Endothelial cell (in vitro differentiated cells): ENCODE measurements around the gene DUSP22. TPM values are rescaled to one million over a fixed set of nuclear protein-coding genes. Genes with fewer than 3 reads are reported as not detected.
A peak's percentile ranks its signal among the peaks of the same experiment; 100 is the strongest.
"Not testable (repeated sequence)": the region's sequence is repeated elsewhere in the genome, so short reads cannot be mapped to it uniquely, and the experiment has no call there.

Experiments
- DNase-seq: peaks from one replicate; pipeline ENCODE4 v3.0.0; 2021; ENCODE audit warnings: low spot score
- H3K27ac Mint-ChIP-seq: one replicate; pipeline ENCODE4 v1.8.0; 2021; ENCODE audit warnings: mixed read lengths, inconsistent platforms; ENCODE audit not compliant: unreplicated experiment
- H3K27me3 Mint-ChIP-seq: one replicate; pipeline ENCODE4 v1.8.0; 2021; ENCODE audit warnings: mild to moderate bottlenecking, moderate library complexity, mixed read lengths, inconsistent platforms; ENCODE audit not compliant: unreplicated experiment
- H3K36me3 Mint-ChIP-seq: one replicate; pipeline ENCODE4 v1.8.0; 2021; ENCODE audit warnings: mild to moderate bottlenecking, low read depth, mixed read lengths, inconsistent platforms; ENCODE audit not compliant: unreplicated experiment
- H3K4me1 Mint-ChIP-seq: one replicate; pipeline ENCODE4 v1.8.0; 2021; ENCODE audit warnings: mild to moderate bottlenecking, mixed read lengths, inconsistent platforms; ENCODE audit not compliant: unreplicated experiment
- H3K4me3 Mint-ChIP-seq: one replicate; pipeline ENCODE4 v1.8.0; 2021; ENCODE audit warnings: mild to moderate bottlenecking, mixed read lengths, inconsistent platforms; ENCODE audit not compliant: unreplicated experiment
- H3K9me3 Mint-ChIP-seq: one replicate; pipeline ENCODE4 v1.8.0; 2021; ENCODE audit warnings: mixed read lengths, inconsistent platforms; ENCODE audit not compliant: unreplicated experiment
- CTCF ChIP-seq: fragments of 200-600 bp; sonication (generic); IDR thresholded peaks from one replicate; pipeline ENCODE4 v1.5.0; 2021; ENCODE audit warnings: antibody characterized with exemption; ENCODE audit not compliant: unreplicated experiment
- total RNA-seq: library from RNA; stranded (reverse); fragmentation: NEBNext Ultra II Directional; extraction: Animal tissue kit (Norgen Biotek cat#: 25700); gene quantifications from one replicate; pipeline ENCODE4 v1.2.1, GENCODE V29; 2021; ENCODE audit not compliant: unreplicated experiment

DUSP22 gene
- total RNA-seq, 1 donor from 2014 or later: 57.3 TPM

GRCh38 chr6:370555-370954, 78.3 kb downstream of the DUSP22 start:
- Mint-ChIP-seq H3K27me3 (peaks cover 27% of the 10 kb centered on the region), H3K4me1 (no peaks in the 10 kb centered on the region), H3K4me3 (peak overlapping the region; percentile 67), H3K36me3 (peaks cover 18% of the 10 kb centered on the region), H3K9me3 (peaks cover 33% of the 10 kb centered on the region), H3K27ac (peak overlapping the region; percentile 67)
- no peak for DNase-seq
- TF ChIP-seq CTCF: no peak

GRCh38 chr6:371851-372250, 79.6 kb downstream of the DUSP22 start:
- Mint-ChIP-seq H3K9me3 (peaks cover 29% of the 10 kb centered on the region), H3K36me3 (peaks cover 18% of the 10 kb centered on the region), H3K27me3 (peaks cover 28% of the 10 kb centered on the region)
- H3K4me3 Mint-ChIP-seq, H3K27ac Mint-ChIP-seq, H3K4me1 Mint-ChIP-seq, DNase-seq: not testable (repeated sequence)

- no peak overlapping the region for H3K4me3 Mint-ChIP-seq
- H3K4me1 Mint-ChIP-seq: no peaks in the 10 kb centered on the region
- peaks cover 28% of the 10 kb centered on the region for H3K27me3 Mint-ChIP-seq
- TF ChIP-seq CTCF: no peak
- DNase-seq: no peak
- H3K9me3 Mint-ChIP-seq: peaks cover 29% of the 10 kb centered on the region
- H3K27ac Mint-ChIP-seq: no peak overlapping the region
- H3K36me3 Mint-ChIP-seq: peaks cover 17% of the 10 kb centered on the region
Observed at GRCh38 chr6:372336-372911, 80.1 kb downstream of the DUSP22 start.

GRCh38 chr6:373031-373430, 80.7 kb downstream of the DUSP22 start:
- Mint-ChIP-seq H3K4me1 (no peaks in the 10 kb centered on the region), H3K9me3 (peaks cover 29% of the 10 kb centered on the region), H3K4me3 (no peak overlapping the region), H3K27me3 (peaks cover 28% of the 10 kb centered on the region), H3K27ac (no peak overlapping the region), H3K36me3 (peaks cover 13% of the 10 kb centered on the region)
- DNase-seq: no peak
- no peak for TF ChIP-seq CTCF

GRCh38 chr6:373773-374724, 81.8 kb downstream of the DUSP22 start:
- peak overlapping the region; percentile 62 for H3K27ac Mint-ChIP-seq

More at GRCh38 chr6:373773-374724, 81.8 kb downstream of the DUSP22 start:
- Mint-ChIP-seq H3K4me3 (no peak overlapping the region), H3K27me3 (peaks cover 30% of the 10 kb centered on the region), H3K4me1 (no peaks in the 10 kb centered on the region), H3K9me3 (peaks cover 29% of the 10 kb centered on the region), H3K36me3 (peaks cover 13% of the 10 kb centered on the region)
- DNase-seq: no peak
- TF ChIP-seq CTCF: no peak
